ENCODE measurements around the gene CXorf51B. TPM values are rescaled to one million over a fixed set of nuclear protein-coding genes. Genes with fewer than 3 reads are reported as not detected.

The CXorf51B gene
- not detected in 2 replicates for total RNA-seq

GRCh38 chrX:146809471-146809870 is at the start of gene CXorf51B:
TSS of gene CXorf51B (plus strand) at chrX:146809771. CDS start at chrX:146809792, 21 bp downstream.

GRCh38 chrX:146814644-146815043 is 5.1 kb downstream of the CXorf51B start, which contains the start of gene CXorf51A:
TSS of gene CXorf51A (minus strand) at chrX:146814744. CDS start at chrX:146814723, 21 bp downstream.

Other genes starting within 250 kb of the CXorf51B start
- not detected in 2 replicates for gene CXorf51A, start 5.0 kb downstream of the CXorf51B start, total RNA-seq

Measured in myometrial cell (primary cell).